HFF-Myc (cell line): Measurements from ENCODE around the gene DSG2.

ENCODE experiments used
- DNase-seq: peaks from one replicate; pipeline ENCODE4 v3.0.0-alpha.2; 2011; ENCODE audit warnings: low read depth; ENCODE audit errors: extremely low read depth
- H3K4me3 ChIP-seq: replicated peaks from 2 replicates; pipeline ENCODE4 v1.5.1; 2011; ENCODE audit warnings: low read depth, mild to moderate bottlenecking, control low read depth, low read length
- TF ChIP-seq, protein P1 (sequence below): IDR thresholded peaks from 2 replicates; pipeline ENCODE4 v1.5.1; 2012; ENCODE audit warnings: mild to moderate bottlenecking, low read depth, low read length, control low read depth; ENCODE audit errors: missing control alignments

The DSG2 gene

DNA sequence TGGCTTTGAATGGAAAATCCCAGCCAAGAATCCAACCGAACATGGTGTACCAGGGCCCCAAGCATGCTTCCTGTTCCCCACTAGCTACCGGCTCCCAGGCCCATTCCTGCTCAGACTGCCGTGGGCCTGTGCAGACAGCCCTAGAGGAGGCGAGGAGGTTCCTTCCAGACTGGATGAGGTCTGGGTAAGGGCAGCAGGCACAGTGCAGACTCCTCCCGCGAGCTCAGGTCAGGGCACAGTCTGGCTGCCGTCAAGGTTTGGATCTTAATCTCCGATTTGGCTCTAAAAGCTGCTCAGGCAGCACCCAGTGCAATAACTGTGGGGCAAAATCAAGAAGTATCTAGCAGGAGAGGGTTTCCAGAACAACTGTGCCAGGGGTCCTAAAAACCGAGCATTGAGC lies 74.4 kb downstream of the DSG2 start:
- DNase-seq, result no peak
- TF ChIP-seq, protein P1, sequence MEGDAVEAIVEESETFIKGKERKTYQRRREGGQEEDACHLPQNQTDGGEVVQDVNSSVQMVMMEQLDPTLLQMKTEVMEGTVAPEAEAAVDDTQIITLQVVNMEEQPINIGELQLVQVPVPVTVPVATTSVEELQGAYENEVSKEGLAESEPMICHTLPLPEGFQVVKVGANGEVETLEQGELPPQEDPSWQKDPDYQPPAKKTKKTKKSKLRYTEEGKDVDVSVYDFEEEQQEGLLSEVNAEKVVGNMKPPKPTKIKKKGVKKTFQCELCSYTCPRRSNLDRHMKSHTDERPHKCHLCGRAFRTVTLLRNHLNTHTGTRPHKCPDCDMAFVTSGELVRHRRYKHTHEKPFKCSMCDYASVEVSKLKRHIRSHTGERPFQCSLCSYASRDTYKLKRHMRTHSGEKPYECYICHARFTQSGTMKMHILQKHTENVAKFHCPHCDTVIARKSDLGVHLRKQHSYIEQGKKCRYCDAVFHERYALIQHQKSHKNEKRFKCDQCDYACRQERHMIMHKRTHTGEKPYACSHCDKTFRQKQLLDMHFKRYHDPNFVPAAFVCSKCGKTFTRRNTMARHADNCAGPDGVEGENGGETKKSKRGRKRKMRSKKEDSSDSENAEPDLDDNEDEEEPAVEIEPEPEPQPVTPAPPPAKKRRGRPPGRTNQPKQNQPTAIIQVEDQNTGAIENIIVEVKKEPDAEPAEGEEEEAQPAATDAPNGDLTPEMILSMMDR, result no peak
- no peak overlapping the region for H3K4me3 ChIP-seq

DNA sequence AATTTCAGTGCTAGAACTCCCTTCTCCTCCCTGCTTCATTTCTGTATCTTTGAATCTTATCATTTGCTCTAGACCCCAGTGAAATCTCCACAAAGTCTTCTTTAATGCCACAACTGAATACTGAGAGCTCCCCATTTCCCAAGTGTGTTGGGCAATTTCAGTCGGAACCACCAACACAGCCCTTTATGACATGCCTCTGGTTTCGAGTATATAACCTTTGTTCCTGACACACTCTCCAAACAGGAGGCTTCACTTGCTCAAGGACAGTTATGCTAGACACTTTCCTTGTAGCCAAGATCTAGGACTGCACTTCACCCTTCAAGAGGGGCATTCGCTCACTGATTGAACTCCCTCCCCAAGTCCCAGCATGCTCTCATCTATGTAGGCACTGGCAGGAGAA lies 75.1 kb downstream of the DSG2 start:
- H3K4me3 ChIP-seq, result no peak overlapping the region
- no peak for DNase-seq
- TF ChIP-seq, protein P1, result no peak

DNA sequence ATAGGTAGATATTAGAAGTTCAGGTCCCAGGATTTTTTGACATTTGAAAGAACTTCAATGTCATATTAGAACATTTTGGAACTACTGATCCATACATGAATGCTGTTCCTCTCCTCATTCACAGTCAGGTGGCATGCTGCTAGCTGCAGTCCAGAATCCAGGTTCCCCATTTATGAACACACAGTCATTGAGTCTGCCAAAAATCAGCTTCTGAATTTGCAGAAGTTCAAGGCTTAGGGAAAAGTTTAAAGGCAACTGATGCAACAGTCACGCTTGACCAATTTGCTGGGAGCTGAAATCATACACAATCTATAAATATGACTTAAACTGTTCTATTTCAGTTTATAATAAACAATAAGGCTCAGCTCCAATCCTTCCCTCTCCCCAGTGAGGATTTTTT lies 76.4 kb downstream of the DSG2 start:
- DNase-seq, result no peak
- TF ChIP-seq, protein P1, result no peak
- no peak overlapping the region for H3K4me3 ChIP-seq

DNA sequence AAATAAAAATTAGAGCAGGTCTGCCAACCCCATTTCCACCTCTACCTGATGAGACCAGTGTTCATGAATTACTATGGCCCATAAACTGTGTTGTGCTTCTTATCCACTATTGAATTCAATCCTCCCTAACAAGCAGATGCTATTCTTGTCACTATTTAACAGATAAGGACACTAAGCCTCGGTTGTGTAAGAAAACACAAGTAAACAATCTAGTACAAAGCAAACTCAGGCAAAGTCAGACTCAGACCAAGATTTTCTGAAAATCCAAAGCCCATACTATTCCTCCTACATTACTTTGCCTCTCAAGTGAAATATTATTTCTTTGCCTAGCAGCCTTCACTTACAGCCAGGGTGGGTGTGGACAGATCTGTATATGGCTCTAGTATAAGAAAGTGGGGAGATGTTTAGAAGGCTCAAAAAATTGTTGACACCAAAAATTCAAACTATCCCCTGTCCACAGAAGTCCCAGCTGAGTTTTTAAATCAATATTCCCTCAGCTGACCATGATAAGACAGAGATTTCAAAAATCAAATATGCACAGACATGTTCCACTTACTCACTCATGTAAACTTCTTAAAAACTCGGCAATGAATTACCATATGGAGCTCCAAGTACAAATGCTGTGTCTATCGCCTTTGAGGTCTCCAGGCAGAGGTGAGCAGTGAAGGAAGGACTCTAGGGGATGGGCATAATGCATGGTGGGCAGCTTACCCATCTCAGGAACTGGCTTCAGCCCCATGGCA lies 77.7 kb downstream of the DSG2 start:
- no peak for DNase-seq
- no peak overlapping the region for H3K4me3 ChIP-seq
- TF ChIP-seq, protein P1, result no peak

DNA sequence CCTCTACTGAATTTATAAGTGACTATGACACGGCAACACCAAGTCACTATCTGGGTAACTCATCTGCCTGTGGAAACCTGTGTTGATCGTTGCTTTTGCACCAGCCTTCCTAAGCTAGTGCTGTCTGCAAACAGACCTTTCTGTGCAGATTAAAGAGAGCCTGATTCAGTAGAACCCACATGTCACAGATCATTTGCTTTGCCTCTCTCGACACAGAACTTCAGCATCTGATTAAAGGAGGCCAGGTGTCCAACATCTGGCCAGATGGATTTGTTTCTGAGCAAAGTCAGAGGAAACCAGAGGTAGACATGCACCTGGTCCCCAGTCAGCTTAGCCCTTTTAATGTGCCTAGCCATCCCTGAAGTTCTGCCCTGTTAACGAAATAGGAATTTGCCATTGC lies 78.7 kb downstream of the DSG2 start:
- H3K4me3 ChIP-seq, result no peak overlapping the region
- no peak for DNase-seq
- TF ChIP-seq, protein P1, result no peak

DNA sequence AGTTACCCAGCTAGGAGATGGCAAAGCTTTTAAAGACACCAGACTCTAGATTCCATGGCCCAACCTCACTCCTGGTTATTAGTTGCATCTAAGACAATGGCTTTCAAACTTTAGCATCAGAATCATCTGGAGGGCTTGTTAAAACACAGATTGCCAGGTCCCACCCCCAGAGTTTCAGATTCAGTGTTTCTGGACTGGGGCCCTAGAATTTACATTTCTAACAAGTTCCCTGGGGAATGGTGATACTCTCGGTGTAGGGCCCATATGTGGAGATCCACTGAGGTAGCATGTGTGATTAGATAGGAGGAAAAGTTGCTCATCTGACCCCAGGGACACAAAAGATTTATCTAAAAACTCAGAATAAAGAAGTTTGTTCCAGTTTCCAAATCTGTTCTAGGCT lies 79.2 kb downstream of the DSG2 start:
- H3K4me3 ChIP-seq, result no peak overlapping the region
- TF ChIP-seq, protein P1, result no peak
- DNase-seq, result no peak

DNA sequence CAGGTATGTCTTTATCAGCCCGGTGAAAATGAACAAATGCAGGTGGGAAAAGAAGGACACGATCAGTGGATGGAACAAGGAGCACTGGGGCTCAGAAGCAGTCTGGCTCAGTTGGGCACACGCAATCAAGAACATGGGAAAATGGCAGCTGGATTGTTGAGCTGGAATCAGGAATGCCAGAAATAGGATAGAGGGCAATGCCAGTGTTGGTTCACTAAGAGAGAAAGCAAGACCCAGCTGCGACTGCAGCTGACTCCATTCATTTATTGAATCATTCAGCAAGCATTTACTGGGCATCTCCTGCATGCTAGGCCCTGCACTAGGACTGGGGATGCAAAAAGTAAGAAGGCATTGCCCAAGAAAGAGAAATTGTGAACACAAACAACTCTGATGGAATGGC lies 80.1 kb downstream of the DSG2 start:
- DNase-seq, result no peak
- H3K4me3 ChIP-seq, result no peak overlapping the region
- TF ChIP-seq, protein P1, result no peak
